Measurements from ENCODE around the gene MED27. TPM values are rescaled to one million over a fixed set of nuclear protein-coding genes. Genes with fewer than 3 reads are reported as not detected.
A peak's percentile ranks its signal among the peaks of the same experiment; 100 is the strongest.

MED27 gene
- total and polyA plus RNA-seq, 9 of the 15 experiments (the other 6 are each of a cell fraction or from before 2014, with no cell fraction given) = 24.4 to 91.0 (median 36.1) TPM

DNA sequence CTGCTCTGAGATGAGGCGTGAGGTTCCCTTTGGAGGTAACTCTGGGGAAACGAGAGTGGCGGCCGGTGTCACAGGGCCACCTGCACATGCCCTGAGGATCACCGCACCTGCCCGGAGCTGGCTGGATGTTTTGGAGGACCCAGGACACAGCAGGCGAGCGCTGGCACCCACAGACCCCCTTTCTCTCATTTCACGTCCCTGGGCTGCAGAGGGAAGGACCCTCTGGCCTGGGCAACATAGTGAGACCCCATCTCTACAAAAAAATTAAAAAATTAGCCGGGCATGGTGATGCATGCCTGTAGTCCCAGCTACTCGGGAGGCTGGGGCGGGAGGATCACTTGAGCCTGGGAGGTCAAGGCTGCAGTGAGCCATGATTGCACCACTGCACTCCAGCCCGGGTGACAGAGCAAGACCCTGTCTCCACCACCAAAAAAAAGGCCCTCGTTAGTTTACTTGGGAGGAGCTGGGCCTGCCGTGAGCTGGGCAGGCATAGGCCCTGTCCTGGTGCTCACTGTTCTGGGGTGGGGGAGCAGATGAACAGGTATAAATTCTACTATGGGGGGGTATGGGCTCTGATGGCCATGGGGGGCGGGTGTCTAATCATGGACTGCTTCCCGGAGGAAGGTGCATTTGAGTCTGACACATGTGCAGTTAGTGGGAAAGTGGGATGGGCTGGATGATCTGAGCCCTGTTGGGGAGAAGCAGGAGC lies 242.9 kb downstream of the MED27 start:
- Histone ChIP-seq H4K20me1 (replicated peaks; ENCODE audit: control insufficient read depth, insufficient read depth, low read length) (no peaks in the 10 kb centered on the region), H3K9me1 (ENCODE audit: control insufficient read depth, insufficient read depth, low read length) (no peaks in the 10 kb centered on the region), H3K79me2 (ENCODE audit: control insufficient read depth, insufficient read depth, low read length) (no peaks in the 10 kb centered on the region), H3K36me3 (ENCODE audit: control insufficient read depth, insufficient read depth, low read length) (no peaks in the 10 kb centered on the region), H3K4me1 (replicated peaks in 1 of 2; ENCODE audit: control insufficient read depth in 2 of 2, insufficient read depth in 2 of 2, low read length in 2 of 2) (peaks cover 10 to 17% of the 10 kb centered on the region in 2 experiments), H3K27me3 (ENCODE audit: control insufficient read depth in 2 of 2, insufficient read depth in 2 of 2, low read length in 2 of 2) (peaks cover 37 to 69% of the 10 kb centered on the region in 2 experiments; a peak in 4 of 5 replicates), H2AFZ (ENCODE audit: low read depth, low read length) (no peak overlapping the region), H3K9me3 (replicated peaks; ENCODE audit: control insufficient read depth, insufficient read depth, low read depth, low read length) (peaks cover 7% of the 10 kb centered on the region; the same call in 1 of the 2 replicates), H3K27ac (ENCODE audit: extremely low read depth, low read depth, low read length) (no peak overlapping the region), H3K9ac (ENCODE audit: insufficient read depth in 1 of 2, low read depth in 2 of 2, low read length in 2 of 2) (peak overlapping the region in 1 of 2 experiments; percentile 35; a peak in 1 of 4 replicates), H3K4me3 (no peak overlapping the region), H3K4me2 (ENCODE audit: insufficient read depth, low read length) (no peak overlapping the region)
- TF ChIP-seq ZNF121 (CRISPR knock-in tag; conservative IDR thresholded peaks at IDR 0.05) (peak; percentile 57; the same call in 1 of the 2 replicates), ZFP36 (IDR thresholded peaks at IDR 0.05; ENCODE audit: low read depth, low read length, partially characterized antibody) (peak; percentile 44), ZNF79 (CRISPR knock-in tag; IDR thresholded peaks at IDR 0.05; ENCODE audit: low read depth) (no peak), KLF1 (tag; IDR thresholded peaks at IDR 0.05) (no peak), RBM25 (IDR thresholded peaks at IDR 0.05; ENCODE audit: low read depth, low read length, severe bottlenecking) (no peak), THRAP3 (IDR thresholded peaks at IDR 0.05; ENCODE audit: borderline replicate concordance) (no peak)
- TF ChIP-seq, protein P1, sequence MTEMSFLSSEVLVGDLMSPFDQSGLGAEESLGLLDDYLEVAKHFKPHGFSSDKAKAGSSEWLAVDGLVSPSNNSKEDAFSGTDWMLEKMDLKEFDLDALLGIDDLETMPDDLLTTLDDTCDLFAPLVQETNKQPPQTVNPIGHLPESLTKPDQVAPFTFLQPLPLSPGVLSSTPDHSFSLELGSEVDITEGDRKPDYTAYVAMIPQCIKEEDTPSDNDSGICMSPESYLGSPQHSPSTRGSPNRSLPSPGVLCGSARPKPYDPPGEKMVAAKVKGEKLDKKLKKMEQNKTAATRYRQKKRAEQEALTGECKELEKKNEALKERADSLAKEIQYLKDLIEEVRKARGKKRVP (CRISPR knock-in tag; IDR thresholded peaks at IDR 0.05) = no peak
- CTCF ChIA-PET (ENCODE audit: low intra/inter-chr PET ratio) = no interaction called here
- in situ Hi-C loops (cut with MboI) (no loop called here), intact Hi-C loops (cut with micrococcal nuclease) (no loop called here)
- no peak for DNase-seq (ENCODE audit: extremely low read depth in 1 of 4, low spot score in 3 of 4)
- no peak for ATAC-seq
- FAIRE-seq = no peak
- POLR2A ChIA-PET = interaction anchor here (1.0 kb wide), 1 partner anchor 32 kb away, joined by 3 read pairs; no protein-coding TSS in a partner anchor
- no TSS peak for BruUV-seq (replicated peaks)
- 15% methylated on average over 15 of the region's 17 CpGs for WGBS (ENCODE audit: insufficient coverage, low coverage, missing lambda C conversion rate)

Measured in K562 (cell line).